ENCODE measurements around the gene ULBP1.
"Not testable (repeated sequence)": the region's sequence is repeated elsewhere in the genome, so short reads cannot be mapped to it uniquely, and the experiment has no call there.

Gene ULBP1

DNA sequence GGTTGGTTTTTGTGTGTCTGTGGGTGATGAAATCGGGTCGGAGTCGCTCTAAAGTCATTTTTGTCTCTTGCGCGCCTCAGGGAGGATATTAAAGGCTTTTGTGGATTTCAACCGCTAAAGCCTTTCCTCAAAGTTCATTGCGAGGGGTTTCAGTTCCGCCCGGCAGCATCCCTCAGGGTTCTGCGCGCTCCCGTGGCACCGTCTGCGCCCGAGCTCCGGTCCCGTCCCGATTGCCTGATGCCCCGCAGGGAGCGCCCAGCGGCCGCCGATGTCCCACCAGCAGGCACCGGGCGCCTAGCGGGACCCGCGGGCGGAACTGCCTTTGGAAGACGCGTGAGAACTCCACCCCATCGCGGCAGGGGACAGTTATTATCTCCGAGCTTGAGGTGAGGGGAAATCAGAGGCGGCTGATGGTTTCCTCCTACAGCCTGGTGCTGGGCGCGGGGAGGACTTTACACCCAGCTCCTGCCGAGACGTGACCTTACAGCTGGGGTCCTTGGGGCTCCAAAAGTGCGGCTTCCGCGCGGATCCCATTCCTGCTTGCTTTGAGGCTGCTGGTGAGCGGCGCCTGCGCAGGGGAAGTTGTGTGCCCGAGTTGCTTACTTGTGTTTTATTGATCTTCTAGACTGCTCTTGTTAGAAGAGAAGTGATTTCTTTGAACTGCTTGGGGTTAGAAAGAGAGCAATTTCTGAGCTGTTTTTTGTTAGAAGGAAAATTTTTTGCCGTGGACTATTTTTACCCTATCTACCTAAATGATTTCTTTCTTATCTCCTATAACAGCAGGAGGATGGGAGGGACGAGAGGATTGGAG, 27.1 kb downstream of the ULBP1 start:
- TF ChIP-seq, protein P1, sequence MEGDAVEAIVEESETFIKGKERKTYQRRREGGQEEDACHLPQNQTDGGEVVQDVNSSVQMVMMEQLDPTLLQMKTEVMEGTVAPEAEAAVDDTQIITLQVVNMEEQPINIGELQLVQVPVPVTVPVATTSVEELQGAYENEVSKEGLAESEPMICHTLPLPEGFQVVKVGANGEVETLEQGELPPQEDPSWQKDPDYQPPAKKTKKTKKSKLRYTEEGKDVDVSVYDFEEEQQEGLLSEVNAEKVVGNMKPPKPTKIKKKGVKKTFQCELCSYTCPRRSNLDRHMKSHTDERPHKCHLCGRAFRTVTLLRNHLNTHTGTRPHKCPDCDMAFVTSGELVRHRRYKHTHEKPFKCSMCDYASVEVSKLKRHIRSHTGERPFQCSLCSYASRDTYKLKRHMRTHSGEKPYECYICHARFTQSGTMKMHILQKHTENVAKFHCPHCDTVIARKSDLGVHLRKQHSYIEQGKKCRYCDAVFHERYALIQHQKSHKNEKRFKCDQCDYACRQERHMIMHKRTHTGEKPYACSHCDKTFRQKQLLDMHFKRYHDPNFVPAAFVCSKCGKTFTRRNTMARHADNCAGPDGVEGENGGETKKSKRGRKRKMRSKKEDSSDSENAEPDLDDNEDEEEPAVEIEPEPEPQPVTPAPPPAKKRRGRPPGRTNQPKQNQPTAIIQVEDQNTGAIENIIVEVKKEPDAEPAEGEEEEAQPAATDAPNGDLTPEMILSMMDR (conservative IDR thresholded peaks at IDR 0.05; ENCODE audit: low read length), result no peak
- peak; percentile 5 for DNase-seq (ENCODE audit: low read depth)
- H3K4me3 ChIP-seq (ENCODE audit: low read length), result peak overlapping the region; percentile 36

DNA sequence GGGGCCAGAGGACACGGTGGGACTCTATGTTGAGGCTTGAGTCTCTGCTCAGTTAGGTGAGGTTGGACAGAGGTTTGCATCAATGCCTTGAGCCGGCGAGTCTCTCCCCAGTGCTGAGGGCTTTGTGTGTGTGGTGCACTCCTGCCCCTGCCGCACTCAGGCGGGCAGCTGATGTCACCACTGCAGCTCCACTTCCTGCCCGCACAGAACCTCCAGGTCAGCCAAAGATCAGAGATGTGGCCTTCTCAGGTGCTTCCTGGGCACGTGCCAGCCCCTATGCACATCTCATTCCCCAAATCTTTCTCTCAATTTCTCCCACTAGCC, 27.7 kb downstream of the ULBP1 start:
- H3K4me3 ChIP-seq (ENCODE audit: low read length), result not testable (repeated sequence)

DNA sequence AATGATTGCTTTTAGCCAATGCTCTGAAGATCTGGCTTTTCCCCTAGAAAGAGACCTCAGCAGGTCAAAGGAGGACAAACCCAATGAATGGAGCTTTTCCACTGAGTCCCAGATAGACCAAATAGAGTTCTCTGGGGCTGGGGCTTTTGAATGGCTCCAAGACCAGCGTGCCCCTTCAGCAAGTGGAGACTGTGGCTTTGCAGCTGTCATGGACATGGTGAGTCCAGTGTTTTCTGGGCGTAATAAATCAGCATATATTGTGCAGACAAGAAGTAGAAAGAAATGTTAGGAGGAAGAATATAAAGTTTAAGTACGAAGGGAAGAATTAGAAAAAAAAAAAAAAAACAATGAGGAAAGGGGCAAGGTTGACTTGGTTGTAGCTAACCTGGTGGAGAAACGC, 28.1 kb downstream of the ULBP1 start:
- no peak overlapping the region for H3K4me3 ChIP-seq (ENCODE audit: low read length)
- DNase-seq (ENCODE audit: low read depth), result no peak
- TF ChIP-seq, protein P1 (conservative IDR thresholded peaks at IDR 0.05; ENCODE audit: low read length), result no peak

More for the DNA sequence above, 27.7 kb downstream of the ULBP1 start:
- not testable (repeated sequence) for DNase-seq (ENCODE audit: low read depth)

DNA sequence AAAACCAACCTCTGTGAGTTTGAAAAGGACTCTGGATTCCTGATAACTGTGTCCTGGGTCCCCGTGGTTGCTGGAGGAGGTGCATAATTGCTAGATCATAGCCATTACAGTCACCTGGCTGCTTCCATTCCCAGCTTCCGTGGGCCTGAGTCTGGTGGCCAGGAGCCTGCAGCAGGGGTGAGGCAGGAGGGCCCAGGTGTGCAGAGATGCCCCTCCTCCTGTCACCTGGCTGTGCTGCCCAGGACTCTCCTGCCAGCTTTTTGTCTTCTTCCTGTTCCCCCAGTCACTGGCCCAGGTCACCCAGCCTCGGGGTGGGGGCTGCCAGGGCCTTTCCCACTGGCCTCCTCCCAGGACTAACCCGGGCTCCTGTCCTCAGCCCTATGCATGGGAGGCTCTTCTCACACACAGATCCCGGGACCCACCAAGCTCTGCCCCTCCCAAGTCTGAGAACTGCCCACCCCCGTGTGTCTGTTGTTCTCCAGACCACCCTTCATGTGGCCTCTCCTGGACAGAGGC, 31.6 kb downstream of the ULBP1 start:
- TF ChIP-seq, protein P1 (conservative IDR thresholded peaks at IDR 0.05; ENCODE audit: low read length), result no peak
- DNase-seq (ENCODE audit: low read depth), result no peak
- no peak overlapping the region for H3K4me3 ChIP-seq (ENCODE audit: low read length)

DNA sequence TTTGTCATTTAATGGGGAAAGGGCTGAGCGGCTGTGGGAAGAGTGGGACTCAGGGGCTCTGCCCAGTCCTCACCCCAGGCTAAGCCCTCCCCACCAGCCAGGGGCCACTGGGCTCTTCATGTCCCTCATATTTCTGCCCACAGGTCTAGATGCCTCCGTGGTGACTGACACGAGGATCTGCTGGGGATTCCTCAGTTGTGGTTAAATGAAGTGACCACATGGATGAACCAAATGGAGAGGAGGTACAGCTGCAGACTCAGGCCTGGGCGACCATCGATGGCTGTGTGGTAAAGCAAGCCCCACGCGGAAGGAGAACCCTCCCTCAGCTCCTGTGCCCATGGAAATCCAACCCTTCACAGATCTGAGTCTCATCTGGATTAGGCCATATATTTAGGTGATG, 32.2 kb downstream of the ULBP1 start:
- DNase-seq (ENCODE audit: low read depth), result no peak
- H3K4me3 ChIP-seq (ENCODE audit: low read length), result no peak overlapping the region
- TF ChIP-seq, protein P1 (conservative IDR thresholded peaks at IDR 0.05; ENCODE audit: low read length), result no peak

DNA sequence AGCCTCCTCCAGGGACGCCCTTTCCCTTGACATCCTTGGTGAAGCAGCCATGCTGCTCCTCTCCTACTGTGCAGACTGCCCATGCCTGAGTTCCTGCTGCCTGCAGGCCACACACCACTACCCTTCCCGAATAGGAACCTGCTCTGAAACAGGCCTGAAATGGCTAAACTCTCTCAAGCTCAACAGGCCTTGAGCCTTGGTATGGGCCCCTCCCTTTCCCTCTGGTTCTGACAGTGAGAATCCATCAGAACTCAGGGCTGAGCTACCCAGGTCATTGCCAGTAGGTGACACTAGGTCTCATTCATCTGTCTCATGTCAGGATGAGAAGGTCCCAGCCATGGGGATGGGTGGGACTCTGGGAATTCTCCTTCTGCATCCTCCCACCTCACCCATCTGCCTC, 35.9 kb downstream of the ULBP1 start:
- DNase-seq (ENCODE audit: low read depth), result no peak
- H3K4me3 ChIP-seq (ENCODE audit: low read length), result no peak overlapping the region
- TF ChIP-seq, protein P1 (conservative IDR thresholded peaks at IDR 0.05; ENCODE audit: low read length), result no peak

DNA sequence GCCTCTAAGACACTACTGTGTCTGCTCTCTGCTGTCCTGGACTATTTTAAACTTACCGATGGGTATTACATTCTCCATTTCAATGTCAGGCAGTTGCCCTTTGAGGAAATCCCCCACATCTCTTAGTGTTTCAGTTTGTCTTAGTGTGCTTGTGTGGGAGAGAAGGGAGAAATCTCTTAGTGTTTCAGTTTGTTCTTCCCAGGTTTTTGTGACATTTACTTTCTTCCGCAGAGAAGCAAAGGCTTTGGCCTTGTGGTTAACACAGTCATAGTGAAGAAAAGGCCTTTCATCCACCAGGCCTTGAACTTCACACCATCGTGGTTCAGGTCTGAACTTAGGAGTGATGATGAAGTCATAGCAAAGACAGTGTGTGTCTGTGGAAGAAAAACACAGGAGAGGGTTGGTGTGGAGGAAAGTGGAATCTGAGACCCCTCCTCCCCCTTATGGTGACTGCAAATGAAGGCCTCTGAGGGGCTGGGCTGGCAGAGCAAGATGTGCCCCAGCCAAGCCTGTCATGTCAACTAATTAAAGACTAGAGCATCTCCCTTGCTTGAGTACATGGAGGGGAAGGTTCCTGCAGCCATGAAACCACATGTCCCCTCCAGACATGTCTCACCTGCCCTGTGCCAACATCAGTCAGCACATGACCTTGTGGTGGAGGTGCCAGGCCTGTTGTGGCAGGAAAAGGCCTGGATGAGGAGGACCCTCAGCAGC, 37.7 kb downstream of the ULBP1 start:
- H3K4me3 ChIP-seq (ENCODE audit: low read length), result no peak overlapping the region
- TF ChIP-seq, protein P1 (conservative IDR thresholded peaks at IDR 0.05; ENCODE audit: low read length), result no peak
- no peak for DNase-seq (ENCODE audit: low read depth)
